HUDEP-2 (cell line): ENCODE results near the gene ATP1B1.
"Not testable (repeated sequence)": the region's sequence is repeated elsewhere in the genome, so short reads cannot be mapped to it uniquely, and the experiment has no call there.

Experiments used
- DNase-seq, 76 experiments: peaks; one replicate each; lab custom pipeline; 2025; ENCODE audit not compliant: unreplicated experiment in 76 of 76; lab: John Stamatoyannopoulos, UW

ATP1B1 gene

GRCh38 chr1:169113613-169114119 lies 7.2 kb downstream of the ATP1B1 start:
- no peak for DNase-seq

- no peak for DNase-seq
Measured at GRCh38 chr1:169115891-169116585, 9.5 kb downstream of the ATP1B1 start.

- no peak for DNase-seq
Measured at GRCh38 chr1:169117014-169117413, 10.5 kb downstream of the ATP1B1 start.

GRCh38 chr1:169117599-169117998 lies 11.1 kb downstream of the ATP1B1 start:
- DNase-seq: no peak

- DNase-seq: no peak
Measured at GRCh38 chr1:169118227-169118626, 11.7 kb downstream of the ATP1B1 start.

GRCh38 chr1:169119405-169119804 lies 12.9 kb downstream of the ATP1B1 start:
- DNase-seq: no peak

GRCh38 chr1:169120066-169120465 lies 13.6 kb downstream of the ATP1B1 start:
- DNase-seq: no peak

- DNase-seq: no peak
Measured at GRCh38 chr1:169121146-169121923, 14.8 kb downstream of the ATP1B1 start.

GRCh38 chr1:169122976-169123375 lies 16.5 kb downstream of the ATP1B1 start:
- DNase-seq: no peak

GRCh38 chr1:169124459-169124858 lies 18.0 kb downstream of the ATP1B1 start:
- DNase-seq: no peak

GRCh38 chr1:169125597-169125996 lies 19.1 kb downstream of the ATP1B1 start:
- not testable (repeated sequence) for DNase-seq

- DNase-seq: no peak
Measured at GRCh38 chr1:169126335-169126734, 19.8 kb downstream of the ATP1B1 start.

GRCh38 chr1:169127305-169127704 lies 20.8 kb downstream of the ATP1B1 start:
- DNase-seq: no peak

- DNase-seq: no peak
Measured at GRCh38 chr1:169128562-169128961, 22.1 kb downstream of the ATP1B1 start.

- no peak for DNase-seq
Measured at GRCh38 chr1:169129109-169129784, 22.8 kb downstream of the ATP1B1 start.

- DNase-seq: no peak
Measured at GRCh38 chr1:169130683-169131082, 24.2 kb downstream of the ATP1B1 start.

- no peak for DNase-seq
Measured at GRCh38 chr1:169132512-169133227, 26.2 kb downstream of the ATP1B1 start.

- no peak for DNase-seq
Measured at GRCh38 chr1:169133228-169133576, 26.7 kb downstream of the ATP1B1 start.

- DNase-seq: no peak
Measured at GRCh38 chr1:169133801-169134502, 27.5 kb downstream of the ATP1B1 start.

- DNase-seq: no peak
Measured at GRCh38 chr1:169137357-169137756, 30.9 kb downstream of the ATP1B1 start.
